GM06990 (cell line): Measurements from ENCODE around the gene APOD.

Experiments
- DNase-seq: peaks from one replicate; pipeline ENCODE4 v3.0.0-alpha.2; 2011; ENCODE audit not compliant: insufficient read length; ENCODE audit errors: extremely low read depth
- H3K27me3 ChIP-seq: replicated peaks from 2 replicates; pipeline ENCODE4 v1.6.0; 2011; ENCODE audit warnings: low read length; ENCODE audit not compliant: control insufficient read depth, insufficient read depth
- H3K36me3 ChIP-seq: 2 replicates; pipeline ENCODE4 v1.5.1; 2011; ENCODE audit warnings: low read length; ENCODE audit not compliant: control insufficient read depth, insufficient read depth
- H3K4me3 ChIP-seq: replicated peaks from 2 replicates; pipeline ENCODE4 v1.5.1; 2011; ENCODE audit warnings: low read depth, mild to moderate bottlenecking, control low read depth, low read length
- CTCF ChIP-seq: IDR thresholded peaks from 2 replicates; pipeline ENCODE4 v1.5.1; 2011; ENCODE audit warnings: low read length, control low read depth, mild to moderate bottlenecking, inconsistent platforms; ENCODE audit not compliant: insufficient read depth, poor library complexity, severe bottlenecking

Gene APOD

GRCh38 chr3:195537995-195538394, 45.7 kb downstream of the APOD start:
- DNase-seq, result peak; percentile 54
- H3K27me3 ChIP-seq, result no peaks in the 10 kb centered on the region
- TF ChIP-seq CTCF, result no peak
- peak overlapping the region; percentile 32; the same call in 1 of the 2 replicates for H3K4me3 ChIP-seq
- H3K36me3 ChIP-seq, result no peaks in the 10 kb centered on the region

GRCh38 chr3:195535293-195535692, 48.4 kb downstream of the APOD start:
- Histone ChIP-seq H3K36me3 (no peaks in the 10 kb centered on the region), H3K27me3 (no peaks in the 10 kb centered on the region), H3K4me3 (no peak overlapping the region)
- DNase-seq, result no peak
- TF ChIP-seq CTCF, result no peak

GRCh38 chr3:195532834-195533233, 50.9 kb downstream of the APOD start:
- no peak for DNase-seq
- Histone ChIP-seq H3K4me3 (no peak overlapping the region), H3K36me3 (no peaks in the 10 kb centered on the region; the same call in 1 of the 2 replicates), H3K27me3 (no peaks in the 10 kb centered on the region)
- no peak for TF ChIP-seq CTCF

- Histone ChIP-seq H3K27me3 (no peaks in the 10 kb centered on the region), H3K4me3 (no peak overlapping the region), H3K36me3 (no peaks in the 10 kb centered on the region; the same call in 1 of the 2 replicates)
- TF ChIP-seq CTCF, result no peak
- no peak for DNase-seq
Measured at GRCh38 chr3:195532345-195532744, 51.4 kb downstream of the APOD start.

GRCh38 chr3:195531683-195532082, 52.1 kb downstream of the APOD start:
- no peak for TF ChIP-seq CTCF
- Histone ChIP-seq H3K27me3 (no peaks in the 10 kb centered on the region), H3K36me3 (no peaks in the 10 kb centered on the region; the same call in 1 of the 2 replicates), H3K4me3 (no peak overlapping the region)
- DNase-seq, result no peak

GRCh38 chr3:195526492-195526891, 57.2 kb downstream of the APOD start:
- Histone ChIP-seq H3K27me3 (no peaks in the 10 kb centered on the region), H3K36me3 (peaks cover 3% of the 10 kb centered on the region), H3K4me3 (no peak overlapping the region)
- no peak for DNase-seq
- TF ChIP-seq CTCF, result no peak
